OCI-LY7 (cell line): ENCODE results near the gene ARRDC1. TPM values are rescaled to one million over a fixed set of nuclear protein-coding genes. Genes with fewer than 3 reads are reported as not detected.

Experiments used
- BruUV-seq: library from RNA; stranded (reverse); fragments of 400-500 nt; replicated peaks from 2 replicates; lab custom pipeline; 2021; lab: Mats Ljungman, UMichigan
- CTCF ChIA-PET: fragments of 300-600 bp; sonication (Branson Sonifier 250); formaldehyde crosslinking; loops from one replicate; lab custom pipeline; 2022; ENCODE audit warnings: antibody characterized with exemption; ENCODE audit not compliant: unreplicated experiment; lab: Charles Lee
- POLR2A ChIA-PET: fragments of 300-600 bp; sonication (Branson Sonifier 250); formaldehyde crosslinking; loops from one replicate; lab custom pipeline; 2022; ENCODE audit warnings: antibody characterized with exemption; lab: Charles Lee
- DNase-seq: peaks from one replicate; pipeline ENCODE4 v3.0.0-alpha.2; 2015; ENCODE audit warnings: low spot score
- H2AFZ ChIP-seq: fragments of 200-600 bp; sonication (generic), shearing (Covaris generic); 2 replicates; pipeline ENCODE4 v1.6.1; 2014; ENCODE audit warnings: mild to moderate bottlenecking, antibody characterized with exemption, low read length, moderate library complexity
- H3K27ac ChIP-seq: fragments of 200-600 bp; sonication (generic); 2 replicates; pipeline ENCODE4 v1.5.1; 2014; ENCODE audit warnings: mixed run types, low read depth, mild to moderate bottlenecking, moderate library complexity, low read length, inconsistent platforms; ENCODE audit not compliant: poor library complexity, severe bottlenecking
- H3K36me3 ChIP-seq: fragments of 200-600 bp; sonication (generic); 2 replicates; pipeline ENCODE4 v1.6.1; 2014; ENCODE audit warnings: mild to moderate bottlenecking, antibody characterized with exemption, low read length, moderate library complexity, mixed read lengths; ENCODE audit not compliant: insufficient read depth
- H3K4me1 ChIP-seq: fragments of 200-600 bp; sonication (generic); 2 replicates; pipeline ENCODE4 v1.5.1; 2014; ENCODE audit warnings: mild to moderate bottlenecking, low read length; ENCODE audit not compliant: insufficient read depth, poor library complexity, severe bottlenecking
- H3K4me2 ChIP-seq: fragments of 200-600 bp; sonication (generic); 2 replicates; pipeline ENCODE4 v1.6.1; 2014; ENCODE audit warnings: mild to moderate bottlenecking, low read length
- H3K4me3 ChIP-seq: fragments of 200-600 bp; sonication (generic); 2 replicates; pipeline ENCODE4 v1.5.1; 2014; ENCODE audit warnings: mild to moderate bottlenecking, low read depth, low read length; ENCODE audit not compliant: poor library complexity, severe bottlenecking
- H3K79me2 ChIP-seq: fragments of 200-600 bp; sonication (generic); 2 replicates; pipeline ENCODE4 v1.6.1; 2016; ENCODE audit warnings: low read depth, mild to moderate bottlenecking, low read length, moderate library complexity, mixed read lengths; ENCODE audit not compliant: insufficient read depth
- H3K9me2 ChIP-seq: fragments of 200-600 bp; sonication (generic); 2 replicates; pipeline ENCODE4 v1.6.1; 2016; ENCODE audit warnings: mild to moderate bottlenecking, low read length, mixed read lengths; ENCODE audit not compliant: insufficient read depth
- H3K9me3 ChIP-seq: fragments of 200-600 bp; sonication (generic); 2 replicates; pipeline ENCODE4 v1.6.1; 2014; ENCODE audit warnings: mild to moderate bottlenecking, mixed run types, low read length, mixed read lengths
- H4K20me1 ChIP-seq: fragments of 200-600 bp; sonication (generic); 2 replicates; pipeline ENCODE4 v1.6.1; 2014; ENCODE audit warnings: mild to moderate bottlenecking, antibody characterized with exemption, low read length, moderate library complexity, mixed read lengths; ENCODE audit not compliant: insufficient read depth
- EZH2phosphoT487 ChIP-seq: fragments of 200-600 bp; sonication (generic); IDR thresholded peaks from 2 replicates; pipeline ENCODE4 v1.6.1; 2018; ENCODE audit warnings: low read depth, borderline replicate concordance, mild to moderate bottlenecking, mixed run types, antibody characterized with exemption, low read length, moderate library complexity, mixed read lengths
- intact Hi-C: fragments of 100-400 bp; cut with micrococcal nuclease; formaldehyde crosslinking; loops from one replicate; pipeline ENCODE4 v1.10.0; 2022; ENCODE audit not compliant: unreplicated experiment
- total RNA-seq, 2 experiments: library from RNA; depleted of rRNA in 1 of 2; stranded (reverse); fragments of >200 nt in 1 of 2; shearing (Covaris generic) in 1 of 2; gene quantifications; 2 replicates each; pipeline ENCODE4 v1.2.3, GENCODE V29; 2014 to 2022
- TF ChIP-seq, protein P1 (sequence below): fragments of 200-600 bp; sonication (generic); conservative IDR thresholded peaks from 2 replicates; pipeline ENCODE4 v1.5.1; 2014; ENCODE audit warnings: mild to moderate bottlenecking, antibody characterized with exemption, low read length, moderate library complexity, mixed read lengths

ARRDC1 gene
- total RNA-seq, 2 experiments from 2014 or later: 59.6 to 70.3 TPM

GRCh38 chr9:137630679-137631078 is 25.2 kb downstream of the ARRDC1 start:
- Histone ChIP-seq H3K9me2 (no peaks in the 10 kb centered on the region), H2AFZ (no peak overlapping the region), H3K27ac (peak overlapping the region; percentile 66), H4K20me1 (peaks cover 5% of the 10 kb centered on the region; the same call in 1 of the 2 replicates), H3K4me2 (peak overlapping the region; percentile 77), H3K4me1 (peaks cover 89% of the 10 kb centered on the region), H3K36me3 (peaks cover 31% of the 10 kb centered on the region), H3K79me2 (peaks cover 100% of the 10 kb centered on the region), H3K4me3 (peak overlapping the region; percentile 49), H3K9me3 (no peaks in the 10 kb centered on the region)
- BruUV-seq: no TSS peak
- ChIA-PET CTCF (no interaction called here), POLR2A (interaction anchor here (1.9 to 2.5 kb wide), 2 partner anchors 17 to 40 kb away, joined by 7 to 9 read pairs; no protein-coding TSS in a partner anchor)
- no peak for TF ChIP-seq EZH2phosphoT487
- TF ChIP-seq, protein P1, sequence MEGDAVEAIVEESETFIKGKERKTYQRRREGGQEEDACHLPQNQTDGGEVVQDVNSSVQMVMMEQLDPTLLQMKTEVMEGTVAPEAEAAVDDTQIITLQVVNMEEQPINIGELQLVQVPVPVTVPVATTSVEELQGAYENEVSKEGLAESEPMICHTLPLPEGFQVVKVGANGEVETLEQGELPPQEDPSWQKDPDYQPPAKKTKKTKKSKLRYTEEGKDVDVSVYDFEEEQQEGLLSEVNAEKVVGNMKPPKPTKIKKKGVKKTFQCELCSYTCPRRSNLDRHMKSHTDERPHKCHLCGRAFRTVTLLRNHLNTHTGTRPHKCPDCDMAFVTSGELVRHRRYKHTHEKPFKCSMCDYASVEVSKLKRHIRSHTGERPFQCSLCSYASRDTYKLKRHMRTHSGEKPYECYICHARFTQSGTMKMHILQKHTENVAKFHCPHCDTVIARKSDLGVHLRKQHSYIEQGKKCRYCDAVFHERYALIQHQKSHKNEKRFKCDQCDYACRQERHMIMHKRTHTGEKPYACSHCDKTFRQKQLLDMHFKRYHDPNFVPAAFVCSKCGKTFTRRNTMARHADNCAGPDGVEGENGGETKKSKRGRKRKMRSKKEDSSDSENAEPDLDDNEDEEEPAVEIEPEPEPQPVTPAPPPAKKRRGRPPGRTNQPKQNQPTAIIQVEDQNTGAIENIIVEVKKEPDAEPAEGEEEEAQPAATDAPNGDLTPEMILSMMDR: no peak
- DNase-seq: peak; percentile 34
- intact Hi-C loops: no loop called here

- ChIA-PET POLR2A (interaction anchor here (1.2 to 1.9 kb wide), 2 partner anchors 39 to 40 kb away, joined by 4 to 7 read pairs; no protein-coding TSS in a partner anchor), CTCF (no interaction called here)
- Histone ChIP-seq H3K36me3 (peaks cover 32% of the 10 kb centered on the region), H3K9me3 (no peaks in the 10 kb centered on the region), H3K27ac (peak overlapping the region; percentile 66), H3K4me2 (peak overlapping the region; percentile 77), H2AFZ (no peak overlapping the region), H4K20me1 (peaks cover 5% of the 10 kb centered on the region; the same call in 1 of the 2 replicates), H3K79me2 (peaks cover 100% of the 10 kb centered on the region), H3K9me2 (no peaks in the 10 kb centered on the region), H3K4me1 (peaks cover 85% of the 10 kb centered on the region), H3K4me3 (peak overlapping the region; percentile 49)
- DNase-seq: peak; percentile 56
- no peak for TF ChIP-seq EZH2phosphoT487
- TF ChIP-seq, protein P1: no peak
- BruUV-seq: no TSS peak
- intact Hi-C loops: loop anchor here (2.0 kb wide), 1 partner anchor 19 kb away; no protein-coding TSS in a partner anchor
Measured at GRCh38 chr9:137631345-137632229, 26.1 kb downstream of the ARRDC1 start.
